ENCODE results near the gene BLTP3B.

The BLTP3B gene

GRCh38 chr12:100159391-100160104 is 16.9 kb upstream of the BLTP3B start:
- no peak for DNase-seq (ENCODE audit: low spot score)

DNA sequence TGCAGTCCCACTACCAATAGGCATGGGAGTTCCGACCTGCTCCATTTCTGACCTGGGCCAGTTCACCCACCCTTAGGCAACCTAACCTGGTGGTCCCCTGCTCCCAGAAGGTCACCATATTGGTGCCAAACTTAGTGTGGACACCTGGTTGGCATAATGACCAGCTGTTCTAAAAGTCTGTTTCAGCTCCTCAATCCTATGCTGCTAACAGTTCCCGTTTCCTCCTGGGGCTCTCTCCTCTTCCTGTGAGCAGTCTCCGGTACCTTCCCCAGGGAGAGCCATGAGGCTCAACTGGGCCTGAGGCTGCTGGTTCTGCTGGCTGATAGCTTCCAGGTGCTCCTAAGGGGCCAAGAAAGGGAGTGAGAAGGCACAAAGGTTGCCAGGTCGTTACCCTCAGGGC is 15.9 kb upstream of the BLTP3B start:
- no peak for DNase-seq (ENCODE audit: low spot score)

DNA sequence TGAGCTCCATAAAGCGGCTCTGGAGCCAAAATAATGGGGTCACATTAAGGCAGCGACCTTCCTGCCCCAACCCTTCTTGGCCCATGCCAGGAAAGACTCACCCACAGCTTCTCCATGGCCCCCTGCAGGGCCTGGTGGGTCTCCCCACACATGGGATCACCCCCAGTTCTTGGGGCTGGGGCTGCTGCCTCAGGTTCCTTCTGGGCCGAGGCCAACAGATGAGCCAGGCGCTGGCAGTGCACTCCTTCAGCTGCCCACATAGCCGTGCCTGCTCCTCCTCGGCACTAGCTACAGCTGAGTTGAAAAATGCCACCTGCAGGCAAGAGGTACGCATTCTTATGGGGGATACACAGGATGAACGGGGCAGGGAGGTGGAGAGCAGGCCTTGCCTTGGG is 14.8 kb upstream of the BLTP3B start:
- DNase-seq (ENCODE audit: low spot score), result no peak

DNA sequence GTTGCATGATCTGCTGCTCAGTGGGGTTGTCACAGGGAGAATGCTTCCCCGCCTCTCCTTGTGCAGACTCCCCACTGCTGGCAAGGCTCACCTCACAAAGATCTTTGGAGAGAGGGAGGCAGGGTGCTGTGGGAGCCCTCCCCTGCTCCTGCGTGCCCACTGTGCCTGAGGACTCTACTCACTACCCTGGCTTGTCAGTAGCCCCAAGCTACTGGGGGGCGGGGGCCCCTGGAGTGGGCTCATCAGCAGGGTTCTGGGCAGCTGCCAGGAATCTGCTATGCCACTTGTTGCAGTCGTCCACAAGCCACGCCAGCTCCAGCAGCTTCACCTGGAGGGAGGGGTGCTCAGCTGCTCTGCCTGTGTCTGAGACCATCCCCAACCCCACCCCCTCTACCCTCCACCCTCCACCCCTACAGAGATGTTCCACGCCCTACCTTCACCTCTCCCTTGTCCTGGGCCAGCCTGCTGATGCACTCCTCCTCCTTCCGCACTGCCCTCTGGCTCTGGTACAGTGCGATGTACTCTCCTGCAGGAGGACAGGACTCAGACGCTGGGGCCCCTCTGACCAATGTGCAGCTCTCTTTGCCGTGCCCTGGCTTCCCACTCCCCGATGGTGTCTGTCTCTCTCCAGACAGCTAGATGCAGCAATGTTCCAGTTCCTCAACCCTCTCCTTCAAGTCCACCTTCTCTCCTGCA is 14.2 kb upstream of the BLTP3B start:
- DNase-seq (ENCODE audit: low spot score), result no peak

- peak; percentile 78 for DNase-seq (ENCODE audit: low spot score)
These were observed 12.0 kb upstream of the BLTP3B start for GRCh38 chr12:100154474-100155247.

DNA sequence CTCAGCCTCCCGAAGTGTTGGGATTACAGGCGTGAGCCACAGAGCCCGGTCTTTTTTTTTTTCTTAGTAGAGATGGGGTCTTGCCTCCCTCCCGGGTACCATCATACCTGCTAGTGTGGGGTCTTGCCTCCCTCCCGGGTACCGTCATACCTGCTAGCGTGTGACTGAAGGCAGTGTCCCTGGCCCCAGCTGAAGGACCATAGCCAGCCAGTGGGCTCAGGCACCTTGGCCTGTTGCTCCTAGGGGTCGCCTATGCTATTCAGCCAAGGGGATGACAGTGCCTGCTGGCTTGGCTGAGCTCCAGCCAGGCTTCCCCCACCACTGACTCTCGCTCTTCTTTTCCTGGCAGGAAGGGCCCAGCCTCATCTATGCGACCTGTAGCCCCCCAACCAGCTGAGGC is 10.5 kb upstream of the BLTP3B start:
- DNase-seq (ENCODE audit: low spot score), result no peak

- no peak for DNase-seq (ENCODE audit: low spot score)
These were observed 9.1 kb upstream of the BLTP3B start for GRCh38 chr12:100151769-100152168.

- no peak for DNase-seq (ENCODE audit: low spot score)
These were observed 3.6 kb upstream of the BLTP3B start for GRCh38 chr12:100146252-100146651.

DNA sequence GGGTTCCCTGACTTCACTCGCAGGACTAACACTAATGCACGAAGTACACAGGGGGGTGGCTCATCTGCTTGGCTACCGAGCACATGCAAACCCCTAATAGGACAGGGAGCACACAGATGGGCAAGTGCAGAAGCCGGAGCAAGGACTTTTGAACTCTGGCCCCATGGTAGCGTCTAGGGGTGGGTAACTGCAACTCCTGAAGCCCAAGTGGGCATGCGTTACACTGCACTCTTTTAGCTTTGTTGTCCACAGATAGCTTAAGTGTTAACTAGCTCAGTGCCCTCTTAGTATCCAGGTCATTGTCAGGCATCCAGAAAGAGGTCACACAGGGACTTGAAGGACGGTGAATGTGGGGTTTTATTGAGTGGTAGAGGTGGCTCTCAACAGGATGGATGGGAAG is 3.0 kb upstream of the BLTP3B start:
- DNase-seq (ENCODE audit: low spot score), result no peak

GRCh38 chr12:100141998-100142850 is 450 bp downstream of the BLTP3B start:
- DNase-seq (ENCODE audit: low spot score), result no peak

GRCh38 chr12:100141666-100141997 is 1.0 kb downstream of the BLTP3B start:
- DNase-seq (ENCODE audit: low spot score), result peak; percentile 86

GRCh38 chr12:100138803-100139098 is 3.9 kb downstream of the BLTP3B start:
- DNase-seq (ENCODE audit: low spot score), result no peak

- DNase-seq (ENCODE audit: low spot score), result peak; percentile 30
These were observed 4.4 kb downstream of the BLTP3B start for GRCh38 chr12:100138048-100138802.

DNA sequence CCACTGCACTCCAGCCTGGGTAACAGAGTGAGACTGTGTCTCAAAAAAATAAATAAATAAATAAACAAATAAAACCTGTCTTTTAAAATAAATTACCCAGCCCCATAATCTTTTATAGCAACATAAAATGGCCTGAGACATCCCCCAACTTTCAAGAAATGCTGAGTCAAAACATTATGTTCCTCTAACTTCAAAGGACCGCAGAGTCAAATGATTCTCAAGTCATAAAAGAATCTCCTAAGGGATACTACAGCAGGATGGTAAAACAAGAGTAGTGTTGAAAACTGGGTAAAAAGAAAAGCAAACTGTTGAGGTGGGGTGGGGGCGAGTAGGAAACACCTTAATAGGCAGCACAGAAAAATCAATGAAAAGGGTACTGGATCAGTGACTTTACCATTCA is 9.5 kb downstream of the BLTP3B start:
- no peak for DNase-seq (ENCODE audit: low spot score)

GRCh38 chr12:100128512-100128908 is 14.2 kb downstream of the BLTP3B start:
- no peak for DNase-seq (ENCODE audit: low spot score)

GRCh38 chr12:100127766-100128511 is 14.7 kb downstream of the BLTP3B start:
- DNase-seq (ENCODE audit: low spot score), result no peak

DNA sequence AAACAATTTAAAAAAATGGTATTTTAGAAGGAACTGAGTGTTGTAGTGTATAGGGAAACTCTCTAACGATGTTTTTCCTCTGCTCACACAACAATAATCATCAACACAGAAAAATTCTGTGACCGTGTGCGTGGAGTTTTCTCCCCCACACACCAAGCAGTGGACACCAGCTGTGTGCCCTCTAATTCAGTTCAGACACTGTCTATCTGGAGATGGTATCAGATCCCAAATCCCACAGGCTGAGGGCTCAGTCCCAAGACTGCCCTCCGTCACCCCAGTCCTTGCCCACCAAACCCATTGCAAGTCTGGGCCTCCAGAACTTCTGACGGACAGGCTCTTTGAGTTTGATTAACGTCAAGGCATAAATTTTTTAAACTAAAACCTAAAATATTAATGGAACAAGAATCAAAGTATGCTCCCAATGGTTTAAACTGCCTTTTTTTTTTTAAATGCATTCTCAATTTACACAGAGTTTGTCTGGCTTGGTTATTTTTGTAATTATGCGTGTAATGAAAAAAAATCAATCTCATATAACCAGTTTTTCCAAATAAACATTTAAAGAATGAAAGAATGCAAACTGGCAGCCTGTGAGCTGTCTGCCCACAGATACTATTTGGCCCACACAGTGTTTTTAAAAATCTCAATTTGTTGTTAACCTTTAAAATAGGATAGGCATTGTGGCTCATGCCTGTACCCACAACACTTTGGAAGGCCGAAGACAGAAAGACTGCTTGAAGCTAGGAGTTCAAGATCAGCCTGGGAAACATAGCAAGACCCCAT is 19.2 kb downstream of the BLTP3B start:
- no peak for DNase-seq (ENCODE audit: low spot score)

GRCh38 chr12:100120355-100120754 is 22.3 kb downstream of the BLTP3B start:
- no peak for DNase-seq (ENCODE audit: low spot score)

GRCh38 chr12:100115291-100115690 is 27.4 kb downstream of the BLTP3B start:
- no peak for DNase-seq (ENCODE audit: low spot score)

DNA sequence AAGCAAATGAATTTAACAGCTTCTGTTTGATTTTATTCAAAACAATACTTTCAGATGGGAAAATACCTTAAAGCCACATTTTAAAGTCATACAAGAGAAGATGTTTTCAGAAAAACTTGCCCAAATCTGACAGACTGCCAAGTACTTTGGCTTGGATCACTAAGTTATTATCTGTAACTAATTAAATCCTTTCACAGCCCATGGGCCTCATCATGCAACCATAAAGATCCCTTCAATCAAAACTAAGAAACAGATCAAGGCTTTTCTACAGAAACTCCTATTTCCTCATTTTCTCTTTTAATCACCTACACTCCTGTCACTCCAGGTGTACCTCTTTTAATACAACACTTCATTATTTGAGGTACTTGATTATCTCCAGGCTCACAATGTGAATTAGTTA is 28.1 kb downstream of the BLTP3B start:
- DNase-seq (ENCODE audit: low spot score), result no peak

Measured in activated CD4-positive, alpha-beta T cell treated with anti-CD3 and anti-CD28 coated beads, Interleukin-2, Interleukin-4, amounts not matched to agents 100 ng/mL and 50 ng/mL, durations not matched to agents 16 hours and 8 hours (primary cell).